Stomach (tissue), 4 donors: ENCODE measurements around the gene RSBN1.

ENCODE experiments used
- CTCF ChIP-seq, 7 experiments: fragments of 450-650 bp in 4 of 7; fragments of 200-600 bp in 3 of 7; sonication (generic) in 3 of 7; IDR thresholded peaks; one replicate each; pipeline ENCODE4 v1.5.1; 2016 to 2019; ENCODE audit warnings: antibody characterized with exemption in 7 of 7, control low read depth in 2 of 7, mild to moderate bottlenecking in 1 of 7
- EP300 ChIP-seq: sonication (generic); formaldehyde crosslinking; IDR thresholded peaks from one replicate; pipeline ENCODE4 v1.6.1; 2017; ENCODE audit warnings: antibody characterized with exemption
- POLR2A ChIP-seq, 4 donors: fragments of 450-650 bp; IDR thresholded peaks; one replicate each; pipeline ENCODE4 v1.6.1; 2016; ENCODE audit warnings: antibody characterized with exemption in 4 of 4, control low read depth in 2 of 4, mild to moderate bottlenecking in 1 of 4, moderate library complexity in 1 of 4
- POLR2AphosphoS5 ChIP-seq, 3 donors: sonication (generic); formaldehyde crosslinking; IDR thresholded peaks; one replicate each; pipeline ENCODE4 v1.6.1; 2016; ENCODE audit warnings: antibody characterized with exemption in 3 of 3

- TF ChIP-seq CTCF (IDR thresholded peaks at IDR 0.05): no peak
- no peak for TF ChIP-seq POLR2A (IDR thresholded peaks at IDR 0.05)
- no peak for TF ChIP-seq POLR2AphosphoS5 (IDR thresholded peaks at IDR 0.05)
- no peak for TF ChIP-seq EP300
Observed at GRCh38 chr1:113805639-113806038, 6.6 kb downstream of the RSBN1 start.
